ENCODE results near the gene HS3ST6. TPM values are rescaled to one million over a fixed set of nuclear protein-coding genes. Genes with fewer than 3 reads are reported as not detected.

HS3ST6 gene
- total RNA-seq, 1 experiment from 2014 or later = 1.0 TPM

DNA sequence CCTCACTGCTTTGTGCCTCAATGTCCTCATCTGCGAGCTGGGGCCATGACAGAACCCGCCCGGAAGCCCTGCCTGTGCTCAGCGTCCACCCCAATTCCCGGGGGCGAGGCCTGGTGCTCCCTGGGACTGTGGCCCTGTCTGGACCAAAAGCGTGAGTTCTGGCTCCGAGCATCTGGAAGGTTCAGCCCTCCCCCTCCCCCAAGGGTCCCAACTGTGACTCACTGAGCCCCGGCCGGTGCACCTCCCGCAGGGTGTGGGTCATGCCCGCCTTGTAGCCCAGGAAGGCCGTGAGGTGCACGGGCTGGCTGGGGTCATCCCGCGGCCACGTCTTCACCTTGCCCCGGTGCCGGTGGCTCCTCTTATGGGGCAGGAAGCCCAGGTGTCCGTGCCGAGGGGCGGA, 35.5 kb upstream of the HS3ST6 start (continued):
- TF ChIP-seq USF2 (CRISPR knock-in tag; IDR thresholded peaks at IDR 0.05) = no peak
- TF ChIP-seq, protein P1, sequence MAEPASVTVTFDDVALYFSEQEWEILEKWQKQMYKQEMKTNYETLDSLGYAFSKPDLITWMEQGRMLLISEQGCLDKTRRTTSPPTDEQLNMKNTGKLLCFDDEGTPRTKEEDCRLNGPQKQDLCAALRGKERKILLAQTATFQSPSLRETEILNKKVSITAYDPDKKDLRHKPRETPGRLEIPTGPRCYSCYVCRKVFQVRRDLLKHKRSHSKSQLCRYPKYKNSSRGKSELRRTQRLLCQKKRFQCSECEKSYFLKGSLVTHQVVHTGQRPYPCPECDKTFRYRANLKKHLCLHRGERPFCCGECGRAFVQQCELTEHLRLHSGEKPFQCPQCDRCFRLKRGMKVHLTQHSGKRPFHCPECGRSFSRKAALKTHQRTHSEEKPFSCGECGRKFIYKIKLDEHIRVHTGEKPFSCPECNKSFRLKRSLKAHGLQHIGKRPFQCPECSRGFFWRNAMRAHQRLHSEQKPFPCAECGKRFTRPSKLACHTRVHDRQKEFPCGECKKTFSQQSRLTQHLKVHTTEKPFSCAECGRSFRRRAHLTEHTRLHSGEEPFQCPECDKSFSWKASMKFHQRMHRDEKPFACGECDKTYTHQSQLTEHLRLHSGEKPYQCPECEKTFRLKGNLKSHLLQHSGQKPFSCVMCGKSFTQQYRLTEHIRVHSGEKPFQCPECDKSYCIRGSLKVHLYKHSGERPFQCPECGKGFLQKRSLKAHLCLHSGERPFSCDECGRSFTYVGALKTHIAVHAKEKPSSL (CRISPR knock-in tag; conservative IDR thresholded peaks at IDR 0.05) = no peak
- TF ChIP-seq, protein P2, sequence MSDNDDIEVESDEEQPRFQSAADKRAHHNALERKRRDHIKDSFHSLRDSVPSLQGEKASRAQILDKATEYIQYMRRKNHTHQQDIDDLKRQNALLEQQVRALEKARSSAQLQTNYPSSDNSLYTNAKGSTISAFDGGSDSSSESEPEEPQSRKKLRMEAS (CRISPR knock-in tag; IDR thresholded peaks at IDR 0.05) = no peak
- TF ChIP-seq NFATC4 (CRISPR knock-in tag; IDR thresholded peaks at IDR 0.05) = no peak
- no peak for TF ChIP-seq RELA (CRISPR knock-in tag; IDR thresholded peaks at IDR 0.05; ENCODE audit: borderline replicate concordance)
- TF ChIP-seq SMAD4 (CRISPR knock-in tag; IDR thresholded peaks at IDR 0.05) = no peak
- TF ChIP-seq, protein P3, sequence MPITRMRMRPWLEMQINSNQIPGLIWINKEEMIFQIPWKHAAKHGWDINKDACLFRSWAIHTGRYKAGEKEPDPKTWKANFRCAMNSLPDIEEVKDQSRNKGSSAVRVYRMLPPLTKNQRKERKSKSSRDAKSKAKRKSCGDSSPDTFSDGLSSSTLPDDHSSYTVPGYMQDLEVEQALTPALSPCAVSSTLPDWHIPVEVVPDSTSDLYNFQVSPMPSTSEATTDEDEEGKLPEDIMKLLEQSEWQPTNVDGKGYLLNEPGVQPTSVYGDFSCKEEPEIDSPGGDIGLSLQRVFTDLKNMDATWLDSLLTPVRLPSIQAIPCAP (CRISPR knock-in tag; IDR thresholded peaks at IDR 0.05) = no peak
- TF ChIP-seq MXD4 (CRISPR knock-in tag; IDR thresholded peaks at IDR 0.05; ENCODE audit: borderline replicate concordance) = no peak
- no peak for TF ChIP-seq GTF2I (CRISPR knock-in tag; conservative IDR thresholded peaks at IDR 0.05)
- TF ChIP-seq, protein P4, sequence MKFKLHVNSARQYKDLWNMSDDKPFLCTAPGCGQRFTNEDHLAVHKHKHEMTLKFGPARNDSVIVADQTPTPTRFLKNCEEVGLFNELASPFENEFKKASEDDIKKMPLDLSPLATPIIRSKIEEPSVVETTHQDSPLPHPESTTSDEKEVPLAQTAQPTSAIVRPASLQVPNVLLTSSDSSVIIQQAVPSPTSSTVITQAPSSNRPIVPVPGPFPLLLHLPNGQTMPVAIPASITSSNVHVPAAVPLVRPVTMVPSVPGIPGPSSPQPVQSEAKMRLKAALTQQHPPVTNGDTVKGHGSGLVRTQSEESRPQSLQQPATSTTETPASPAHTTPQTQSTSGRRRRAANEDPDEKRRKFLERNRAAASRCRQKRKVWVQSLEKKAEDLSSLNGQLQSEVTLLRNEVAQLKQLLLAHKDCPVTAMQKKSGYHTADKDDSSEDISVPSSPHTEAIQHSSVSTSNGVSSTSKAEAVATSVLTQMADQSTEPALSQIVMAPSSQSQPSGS (CRISPR knock-in tag; IDR thresholded peaks at IDR 0.05; ENCODE audit: borderline replicate concordance, low read depth) = no peak
- TF ChIP-seq, protein P5, sequence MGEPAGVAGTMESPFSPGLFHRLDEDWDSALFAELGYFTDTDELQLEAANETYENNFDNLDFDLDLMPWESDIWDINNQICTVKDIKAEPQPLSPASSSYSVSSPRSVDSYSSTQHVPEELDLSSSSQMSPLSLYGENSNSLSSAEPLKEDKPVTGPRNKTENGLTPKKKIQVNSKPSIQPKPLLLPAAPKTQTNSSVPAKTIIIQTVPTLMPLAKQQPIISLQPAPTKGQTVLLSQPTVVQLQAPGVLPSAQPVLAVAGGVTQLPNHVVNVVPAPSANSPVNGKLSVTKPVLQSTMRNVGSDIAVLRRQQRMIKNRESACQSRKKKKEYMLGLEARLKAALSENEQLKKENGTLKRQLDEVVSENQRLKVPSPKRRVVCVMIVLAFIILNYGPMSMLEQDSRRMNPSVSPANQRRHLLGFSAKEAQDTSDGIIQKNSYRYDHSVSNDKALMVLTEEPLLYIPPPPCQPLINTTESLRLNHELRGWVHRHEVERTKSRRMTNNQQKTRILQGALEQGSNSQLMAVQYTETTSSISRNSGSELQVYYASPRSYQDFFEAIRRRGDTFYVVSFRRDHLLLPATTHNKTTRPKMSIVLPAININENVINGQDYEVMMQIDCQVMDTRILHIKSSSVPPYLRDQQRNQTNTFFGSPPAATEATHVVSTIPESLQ (CRISPR knock-in tag; IDR thresholded peaks at IDR 0.05) = no peak

- ChIA-PET CTCF (interaction anchor here (1.0 to 3.8 kb wide), 2 partner anchors 9 to 21 kb away, joined by 3 to 29 read pairs; partner anchors contain the start of gene MSRB1), POLR2A (no interaction called here)
- Mint-ChIP-seq H3K4me3 (no peak overlapping the region), H3K9me3 (no peaks in the 10 kb centered on the region), H3K27ac (no peak overlapping the region), H3K4me1 (peaks cover 4% of the 10 kb centered on the region), H3K27me3 (ENCODE audit: low read depth) (peaks cover 8% of the 10 kb centered on the region; the same call in 1 of the 2 replicates), H3K36me3 (no peaks in the 10 kb centered on the region)
- DNase-seq (ENCODE audit: low spot score) (no peak), ATAC-seq (no peak)
- TF ChIP-seq GTF2I (CRISPR knock-in tag; conservative IDR thresholded peaks at IDR 0.05) (no peak), SMAD3 (CRISPR knock-in tag; IDR thresholded peaks at IDR 0.05; ENCODE audit: borderline replicate concordance) (no peak), NR3C1 (CRISPR knock-in tag; conservative IDR thresholded peaks at IDR 0.05; ENCODE audit: low read depth) (no peak), CREM (CRISPR knock-in tag; IDR thresholded peaks at IDR 0.05) (no peak), FOXP1 (CRISPR knock-in tag; IDR thresholded peaks at IDR 0.05; ENCODE audit: borderline replicate concordance) (no peak), ZNF232 (CRISPR knock-in tag; IDR thresholded peaks at IDR 0.05) (no peak)
- TF ChIP-seq, protein P6, sequence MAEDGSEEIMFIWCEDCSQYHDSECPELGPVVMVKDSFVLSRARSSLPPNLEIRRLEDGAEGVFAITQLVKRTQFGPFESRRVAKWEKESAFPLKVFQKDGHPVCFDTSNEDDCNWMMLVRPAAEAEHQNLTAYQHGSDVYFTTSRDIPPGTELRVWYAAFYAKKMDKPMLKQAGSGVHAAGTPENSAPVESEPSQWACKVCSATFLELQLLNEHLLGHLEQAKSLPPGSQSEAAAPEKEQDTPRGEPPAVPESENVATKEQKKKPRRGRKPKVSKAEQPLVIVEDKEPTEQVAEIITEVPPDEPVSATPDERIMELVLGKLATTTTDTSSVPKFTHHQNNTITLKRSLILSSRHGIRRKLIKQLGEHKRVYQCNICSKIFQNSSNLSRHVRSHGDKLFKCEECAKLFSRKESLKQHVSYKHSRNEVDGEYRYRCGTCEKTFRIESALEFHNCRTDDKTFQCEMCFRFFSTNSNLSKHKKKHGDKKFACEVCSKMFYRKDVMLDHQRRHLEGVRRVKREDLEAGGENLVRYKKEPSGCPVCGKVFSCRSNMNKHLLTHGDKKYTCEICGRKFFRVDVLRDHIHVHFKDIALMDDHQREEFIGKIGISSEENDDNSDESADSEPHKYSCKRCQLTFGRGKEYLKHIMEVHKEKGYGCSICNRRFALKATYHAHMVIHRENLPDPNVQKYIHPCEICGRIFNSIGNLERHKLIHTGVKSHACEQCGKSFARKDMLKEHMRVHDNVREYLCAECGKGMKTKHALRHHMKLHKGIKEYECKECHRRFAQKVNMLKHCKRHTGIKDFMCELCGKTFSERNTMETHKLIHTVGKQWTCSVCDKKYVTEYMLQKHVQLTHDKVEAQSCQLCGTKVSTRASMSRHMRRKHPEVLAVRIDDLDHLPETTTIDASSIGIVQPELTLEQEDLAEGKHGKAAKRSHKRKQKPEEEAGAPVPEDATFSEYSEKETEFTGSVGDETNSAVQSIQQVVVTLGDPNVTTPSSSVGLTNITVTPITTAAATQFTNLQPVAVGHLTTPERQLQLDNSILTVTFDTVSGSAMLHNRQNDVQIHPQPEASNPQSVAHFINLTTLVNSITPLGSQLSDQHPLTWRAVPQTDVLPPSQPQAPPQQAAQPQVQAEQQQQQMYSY (CRISPR knock-in tag; IDR thresholded peaks at IDR 0.05) = no peak
- TF ChIP-seq, protein P7, sequence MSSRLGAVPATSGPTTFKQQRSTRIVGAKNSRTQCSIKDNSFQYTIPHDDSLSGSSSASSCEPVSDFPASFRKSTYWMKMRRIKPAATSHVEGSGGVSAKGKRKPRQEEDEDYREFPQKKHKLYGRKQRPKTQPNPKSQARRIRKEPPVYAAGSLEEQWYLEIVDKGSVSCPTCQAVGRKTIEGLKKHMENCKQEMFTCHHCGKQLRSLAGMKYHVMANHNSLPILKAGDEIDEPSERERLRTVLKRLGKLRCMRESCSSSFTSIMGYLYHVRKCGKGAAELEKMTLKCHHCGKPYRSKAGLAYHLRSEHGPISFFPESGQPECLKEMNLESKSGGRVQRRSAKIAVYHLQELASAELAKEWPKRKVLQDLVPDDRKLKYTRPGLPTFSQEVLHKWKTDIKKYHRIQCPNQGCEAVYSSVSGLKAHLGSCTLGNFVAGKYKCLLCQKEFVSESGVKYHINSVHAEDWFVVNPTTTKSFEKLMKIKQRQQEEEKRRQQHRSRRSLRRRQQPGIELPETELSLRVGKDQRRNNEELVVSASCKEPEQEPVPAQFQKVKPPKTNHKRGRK (CRISPR knock-in tag; IDR thresholded peaks at IDR 0.05; ENCODE audit: borderline replicate concordance) = no peak
- TF ChIP-seq, protein P8, sequence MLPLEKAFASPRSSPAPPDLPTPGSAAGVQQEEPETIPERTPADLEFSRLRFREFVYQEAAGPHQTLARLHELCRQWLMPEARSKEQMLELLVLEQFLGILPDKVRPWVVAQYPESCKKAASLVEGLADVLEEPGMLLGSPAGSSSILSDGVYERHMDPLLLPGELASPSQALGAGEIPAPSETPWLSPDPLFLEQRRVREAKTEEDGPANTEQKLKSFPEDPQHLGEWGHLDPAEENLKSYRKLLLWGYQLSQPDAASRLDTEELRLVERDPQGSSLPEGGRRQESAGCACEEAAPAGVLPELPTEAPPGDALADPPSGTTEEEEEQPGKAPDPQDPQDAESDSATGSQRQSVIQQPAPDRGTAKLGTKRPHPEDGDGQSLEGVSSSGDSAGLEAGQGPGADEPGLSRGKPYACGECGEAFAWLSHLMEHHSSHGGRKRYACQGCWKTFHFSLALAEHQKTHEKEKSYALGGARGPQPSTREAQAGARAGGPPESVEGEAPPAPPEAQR (CRISPR knock-in tag; IDR thresholded peaks at IDR 0.05) = no peak
Observed at GRCh38 chr16:1950559-1950958, 32.3 kb upstream of the HS3ST6 start.

All from WTC11 (cell line).